Peyer's patch (tissue), 4 donors: Measurements from ENCODE around the gene LRRN4CL. TPM values are rescaled to one million over a fixed set of nuclear protein-coding genes. Genes with fewer than 3 reads are reported as not detected.
A peak's percentile ranks its signal among the peaks of the same experiment; 100 is the strongest.

ENCODE experiments used
- DNase-seq, 3 donors: peaks; one replicate each; pipeline ENCODE4 v3.0.0-alpha.2; 2017 to 2019
- H3K27ac ChIP-seq, 4 donors: fragments of 200-600 bp; sonication (generic); one replicate each; pipeline ENCODE4 v1.5.1; 2016 to 2019
- H3K27me3 ChIP-seq, 2 donors: fragments of 200-600 bp; sonication (generic); one replicate each; pipeline ENCODE4 v1.5.1; 2019
- H3K36me3 ChIP-seq, 3 donors: fragments of 200-600 bp; sonication (generic); one replicate each; pipeline ENCODE4 v1.5.1; 2016 to 2019
- H3K4me1 ChIP-seq, 4 donors: fragments of 200-600 bp; sonication (generic); one replicate each; pipeline ENCODE4 v1.5.1; 2016 to 2019
- H3K4me3 ChIP-seq, 4 donors: fragments of 200-600 bp; sonication (generic); 1 replicate in 3 of 4; 2 replicates in 1 of 4; pipeline ENCODE4 v1.5.1; 2016 to 2019; ENCODE audit warnings: mild to moderate bottlenecking in 1 of 4
- H3K9me3 ChIP-seq, 4 donors: fragments of 200-600 bp; sonication (generic); one replicate each; pipeline ENCODE4 v1.5.1; 2016 to 2019; ENCODE audit warnings: mild to moderate bottlenecking in 1 of 4
- POLR2A ChIP-seq, 2 donors: fragments of 450-650 bp; IDR thresholded peaks; one replicate each; pipeline ENCODE4 v1.5.1; 2017; ENCODE audit warnings: antibody characterized with exemption in 2 of 2, mild to moderate bottlenecking in 2 of 2, moderate library complexity in 2 of 2
- total RNA-seq, 4 donors: library from RNA; depleted of rRNA; stranded (reverse); fragments of >200 nt; gene quantifications; one replicate each; pipeline ENCODE4 v1.1.0, GENCODE V29; 2016
- TF ChIP-seq, protein P1 (sequence below), 6 experiments: fragments of 450-650 bp in 4 of 6; fragments of 200-600 bp in 2 of 6; sonication (generic) in 1 of 6; IDR thresholded peaks; one replicate each; pipeline ENCODE4 v1.5.1; 2017 to 2019; ENCODE audit warnings: antibody characterized with exemption in 6 of 6, mild to moderate bottlenecking in 3 of 6, moderate library complexity in 1 of 6

The LRRN4CL gene
- total RNA-seq, 4 donors from 2014 or later = 5.4 to 11.6 (median 8.8) TPM

DNA sequence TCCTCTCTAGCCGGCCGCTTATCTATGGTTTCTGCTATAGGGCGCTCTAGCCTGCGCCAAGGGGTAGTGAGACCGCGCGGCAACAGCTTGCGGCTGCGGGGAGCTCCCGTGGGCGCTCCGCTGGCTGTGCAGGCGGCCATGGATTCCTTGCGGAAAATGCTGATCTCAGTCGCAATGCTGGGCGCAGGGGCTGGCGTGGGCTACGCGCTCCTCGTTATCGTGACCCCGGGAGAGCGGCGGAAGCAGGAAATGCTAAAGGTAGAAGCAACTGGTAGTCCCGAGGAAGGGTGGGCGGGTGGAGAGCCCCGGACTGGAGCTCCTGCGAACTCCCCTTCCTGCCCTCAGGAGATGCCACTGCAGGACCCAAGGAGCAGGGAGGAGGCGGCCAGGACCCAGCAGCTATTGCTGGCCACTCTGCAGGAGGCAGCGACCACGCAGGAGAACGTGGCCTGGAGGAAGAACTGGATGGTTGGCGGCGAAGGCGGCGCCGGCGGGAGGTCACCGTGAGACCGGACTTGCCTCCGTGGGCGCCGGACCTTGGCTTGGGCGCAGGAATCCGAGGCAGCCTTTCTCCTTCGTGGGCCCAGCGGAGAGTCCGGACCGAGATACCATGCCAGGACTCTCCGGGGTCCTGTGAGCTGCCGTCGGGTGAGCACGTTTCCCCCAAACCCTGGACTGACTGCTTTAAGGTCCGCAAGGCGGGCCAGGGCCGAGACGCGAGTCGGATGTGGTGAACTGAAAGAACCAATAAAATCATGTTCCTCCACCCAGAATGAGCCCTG lies 17.5 kb downstream of the LRRN4CL start, which contains the start of the genes LBHD1 and UQCC3:
LBHD1 (minus strand) TSS at position 660 of the 782 bp plus-strand sequence. CDS start 2,236 bp downstream, outside the sequence.
UQCC3 (plus strand) TSS at position 66 of the 782 bp plus-strand sequence; CDS start at position 139, 73 bp downstream.
- peaks cover 0 to 26% (median 0%) of the 10 kb centered on the region in 3 donors for H3K36me3 ChIP-seq
- peak; percentile 83 to 89 (median 85) for DNase-seq
- H3K27me3 ChIP-seq = no peaks in the 10 kb centered on the region
- H3K4me1 ChIP-seq = peaks cover 0 to 52% (median 16%) of the 10 kb centered on the region in 4 donors
- H3K27ac ChIP-seq = peak within 1 kb of the TSS; percentile 88 to 95 (median 90)
- TF ChIP-seq POLR2A (IDR thresholded peaks at IDR 0.05) = peak; percentile 56 to 73
- TF ChIP-seq, protein P1, sequence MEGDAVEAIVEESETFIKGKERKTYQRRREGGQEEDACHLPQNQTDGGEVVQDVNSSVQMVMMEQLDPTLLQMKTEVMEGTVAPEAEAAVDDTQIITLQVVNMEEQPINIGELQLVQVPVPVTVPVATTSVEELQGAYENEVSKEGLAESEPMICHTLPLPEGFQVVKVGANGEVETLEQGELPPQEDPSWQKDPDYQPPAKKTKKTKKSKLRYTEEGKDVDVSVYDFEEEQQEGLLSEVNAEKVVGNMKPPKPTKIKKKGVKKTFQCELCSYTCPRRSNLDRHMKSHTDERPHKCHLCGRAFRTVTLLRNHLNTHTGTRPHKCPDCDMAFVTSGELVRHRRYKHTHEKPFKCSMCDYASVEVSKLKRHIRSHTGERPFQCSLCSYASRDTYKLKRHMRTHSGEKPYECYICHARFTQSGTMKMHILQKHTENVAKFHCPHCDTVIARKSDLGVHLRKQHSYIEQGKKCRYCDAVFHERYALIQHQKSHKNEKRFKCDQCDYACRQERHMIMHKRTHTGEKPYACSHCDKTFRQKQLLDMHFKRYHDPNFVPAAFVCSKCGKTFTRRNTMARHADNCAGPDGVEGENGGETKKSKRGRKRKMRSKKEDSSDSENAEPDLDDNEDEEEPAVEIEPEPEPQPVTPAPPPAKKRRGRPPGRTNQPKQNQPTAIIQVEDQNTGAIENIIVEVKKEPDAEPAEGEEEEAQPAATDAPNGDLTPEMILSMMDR (IDR thresholded peaks at IDR 0.05) = no peak
- peak within 1 kb of the TSS; percentile 73 to 81 (median 75) for H3K4me3 ChIP-seq
- no peaks in the 10 kb centered on the region for H3K9me3 ChIP-seq

DNA sequence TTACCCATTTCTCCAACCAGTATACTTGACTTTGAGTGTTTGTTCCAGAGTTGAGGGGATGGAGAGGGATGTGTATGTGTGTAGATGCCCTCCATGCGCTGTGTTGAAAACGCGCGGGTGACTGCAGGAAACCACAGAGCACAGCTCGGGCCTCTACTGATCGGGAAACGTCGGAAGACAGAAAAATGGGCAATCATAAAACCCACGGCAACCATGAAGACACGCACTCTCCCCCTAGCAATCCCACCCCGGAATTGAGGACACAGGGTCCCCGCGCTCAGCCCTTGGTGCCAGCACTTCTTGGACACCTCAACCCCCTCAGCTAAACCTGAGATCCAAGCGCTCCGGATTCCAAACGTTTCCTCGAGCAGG lies 18.1 kb downstream of the LRRN4CL start:
- no peaks in the 10 kb centered on the region for H3K27me3 ChIP-seq
- peak overlapping the region; percentile 88 to 95 (median 90) for H3K27ac ChIP-seq
- DNase-seq = no peak
- H3K4me3 ChIP-seq = peak overlapping the region; percentile 73 to 81 (median 75)
- peaks cover 0 to 21% (median 0%) of the 10 kb centered on the region in 3 donors for H3K36me3 ChIP-seq
- no peaks in the 10 kb centered on the region for H3K9me3 ChIP-seq
- no peak for TF ChIP-seq POLR2A (IDR thresholded peaks at IDR 0.05)
- TF ChIP-seq, protein P1 (IDR thresholded peaks at IDR 0.05) = no peak
- peaks cover 0 to 56% (median 22%) of the 10 kb centered on the region in 4 donors for H3K4me1 ChIP-seq

DNA sequence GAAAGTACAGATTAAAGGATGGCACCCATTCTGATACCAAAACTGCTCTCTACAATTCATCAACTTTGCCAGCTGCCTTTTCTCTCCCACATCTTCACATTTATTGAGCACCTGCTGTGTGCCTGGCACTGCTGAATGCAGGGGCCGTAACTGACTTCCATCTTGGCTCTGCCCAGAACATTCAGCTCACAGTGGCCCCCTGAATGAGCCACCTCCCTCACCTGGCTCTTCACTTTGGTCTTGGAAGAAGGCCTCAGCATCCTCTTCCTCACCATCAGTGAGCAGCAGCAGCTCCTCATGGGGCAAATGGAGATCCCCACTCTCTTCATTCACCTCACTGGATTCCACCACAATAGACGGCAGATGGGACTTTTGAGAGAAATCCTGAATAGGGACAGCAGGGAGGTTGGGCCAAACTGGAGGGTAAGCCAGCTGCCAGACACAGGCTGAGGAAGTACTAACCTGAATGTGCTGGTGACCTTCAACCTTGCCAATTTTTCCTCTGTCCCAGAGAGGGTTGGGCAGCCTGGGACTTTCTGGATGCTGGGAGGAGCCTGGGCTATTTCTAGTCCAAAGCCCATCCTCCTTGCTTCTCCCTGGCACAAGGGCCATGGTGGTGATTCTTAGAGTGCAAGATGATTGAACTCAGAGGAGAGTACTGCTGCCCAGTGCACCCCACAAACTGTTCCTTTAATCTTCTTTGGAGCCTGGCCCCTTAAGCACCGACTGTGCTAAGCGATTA lies 19.7 kb downstream of the LRRN4CL start:
- peaks cover 0 to 59% (median 24%) of the 10 kb centered on the region in 4 donors for H3K4me1 ChIP-seq
- no peaks in the 10 kb centered on the region for H3K27me3 ChIP-seq
- peak in 1 of 3 donors; percentile 52 for DNase-seq
- peaks cover 0 to 9% (median 0%) of the 10 kb centered on the region in 3 donors for H3K36me3 ChIP-seq
- peak overlapping the region in 3 of 4 donors; percentile 36 to 95 (median 88) for H3K27ac ChIP-seq
- no peak for TF ChIP-seq POLR2A (IDR thresholded peaks at IDR 0.05)
- TF ChIP-seq, protein P1 (IDR thresholded peaks at IDR 0.05) = no peak
- no peak overlapping the region for H3K4me3 ChIP-seq
- H3K9me3 ChIP-seq = no peaks in the 10 kb centered on the region

DNA sequence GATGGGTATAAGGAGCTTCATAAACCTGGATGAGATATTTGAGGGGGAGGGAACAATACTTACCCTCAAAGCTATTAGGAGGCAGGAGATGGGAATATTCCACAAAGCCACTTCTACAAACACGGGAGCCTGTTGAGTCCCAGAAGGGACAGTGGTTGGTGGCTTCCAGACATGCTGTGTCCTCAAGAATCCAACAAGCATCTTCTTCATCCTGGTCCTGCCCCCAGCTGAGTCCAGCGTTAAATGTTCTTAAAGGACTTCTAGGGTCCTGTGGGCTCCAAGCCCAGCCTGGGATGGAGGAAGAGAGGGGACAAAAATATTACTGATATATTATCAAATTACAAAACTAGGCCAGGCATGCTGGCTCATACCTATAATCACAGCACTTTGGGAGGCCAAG lies 21.9 kb downstream of the LRRN4CL start:
- TF ChIP-seq, protein P1 (IDR thresholded peaks at IDR 0.05) = no peak
- no peak for TF ChIP-seq POLR2A (IDR thresholded peaks at IDR 0.05)
- Histone ChIP-seq H3K4me3 (no peak overlapping the region), H3K27ac (no peak overlapping the region), H3K27me3 (no peaks in the 10 kb centered on the region), H3K9me3 (no peaks in the 10 kb centered on the region), H3K36me3 (peaks cover 0 to 10% (median 0%) of the 10 kb centered on the region in 3 donors), H3K4me1 (peaks cover 0 to 53% (median 19%) of the 10 kb centered on the region in 4 donors)
- DNase-seq = no peak

DNA sequence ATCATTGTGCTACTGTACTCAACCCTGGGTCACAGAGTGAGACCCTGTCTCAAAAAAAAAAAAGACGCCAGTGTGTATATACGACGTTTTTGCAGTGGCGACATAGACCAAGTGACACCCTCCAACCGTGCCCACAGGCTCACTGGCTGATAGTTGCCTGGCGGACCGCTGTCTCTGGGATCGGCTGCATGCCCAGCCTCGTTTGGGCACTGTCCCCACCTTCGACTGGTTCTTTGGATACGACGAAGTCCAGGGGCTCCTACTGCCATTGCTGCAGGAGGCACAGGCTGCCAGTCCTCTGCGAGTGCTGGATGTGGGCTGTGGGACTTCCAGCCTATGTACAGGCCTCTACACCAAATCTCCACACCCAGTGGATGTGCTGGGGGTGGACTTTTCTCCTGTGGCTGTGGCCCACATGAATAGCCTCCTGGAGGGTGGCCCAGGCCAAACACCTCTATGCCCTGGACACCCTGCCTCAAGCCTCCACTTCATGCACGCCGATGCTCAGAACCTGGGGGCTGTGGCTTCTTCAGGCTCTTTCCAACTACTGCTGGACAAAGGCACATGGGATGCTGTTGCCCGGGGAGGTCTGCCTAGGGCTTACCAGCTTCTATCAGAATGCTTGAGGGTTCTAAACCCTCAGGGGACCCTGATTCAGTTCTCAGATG lies 22.9 kb downstream of the LRRN4CL start:
- TF ChIP-seq, protein P1 (IDR thresholded peaks at IDR 0.05) = no peak
- TF ChIP-seq POLR2A (IDR thresholded peaks at IDR 0.05) = no peak
- peaks cover 0 to 51% (median 17%) of the 10 kb centered on the region in 4 donors for H3K4me1 ChIP-seq

More for the DNA sequence above, 22.9 kb downstream of the LRRN4CL start:
- H3K4me3 ChIP-seq = peak overlapping the region; percentile 75 to 86 (median 82)
- peaks cover 0 to 14% (median 0%) of the 10 kb centered on the region in 3 donors for H3K36me3 ChIP-seq
- no peak for DNase-seq
- H3K9me3 ChIP-seq = no peaks in the 10 kb centered on the region
- peak overlapping the region; percentile 80 to 94 (median 92) for H3K27ac ChIP-seq
- no peaks in the 10 kb centered on the region for H3K27me3 ChIP-seq
